ENCODE data around the gene HYOU1.
A peak's percentile ranks its signal among the peaks of the same experiment; 100 is the strongest.

HYOU1 gene

DNA sequence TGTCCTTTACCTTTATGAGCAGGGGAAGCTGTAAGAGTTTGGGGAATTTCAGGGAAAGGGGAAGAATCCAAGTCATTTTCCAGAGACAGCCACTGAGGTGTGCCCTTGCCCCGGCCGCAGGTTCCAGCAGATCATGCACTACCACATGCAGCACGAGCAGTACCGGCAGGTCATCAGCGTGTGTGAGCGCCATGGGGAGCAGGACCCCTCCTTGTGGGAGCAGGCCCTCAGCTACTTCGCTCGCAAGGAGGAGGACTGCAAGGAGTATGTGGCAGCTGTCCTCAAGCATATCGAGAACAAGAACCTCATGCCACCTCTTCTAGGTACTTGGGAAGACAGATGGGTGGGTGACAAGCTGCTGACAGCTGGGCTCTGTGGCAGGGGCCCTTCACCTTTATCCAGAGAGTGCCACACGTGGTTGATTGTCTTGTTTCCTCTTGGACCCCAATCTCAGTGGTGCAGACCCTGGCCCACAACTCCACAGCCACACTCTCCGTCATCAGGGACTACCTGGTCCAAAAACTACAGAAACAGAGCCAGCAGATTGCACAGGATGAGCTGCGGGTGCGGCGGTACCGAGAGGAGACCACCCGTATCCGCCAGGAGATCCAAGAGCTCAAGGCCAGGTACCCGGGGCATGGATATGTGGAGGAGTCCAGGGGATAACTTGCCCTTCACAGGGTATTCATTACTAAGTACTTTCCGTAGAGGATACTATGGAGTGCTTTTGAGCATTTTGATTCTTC lies 21.8 kb upstream of the HYOU1 start:
- Mint-ChIP-seq H3K27me3 (ENCODE audit: low read depth) (no peaks in the 10 kb centered on the region), H3K27ac (no peak overlapping the region), H3K36me3 (ENCODE audit: low read depth) (peaks cover 51% of the 10 kb centered on the region), H3K4me1 (no peaks in the 10 kb centered on the region), H3K9me3 (no peaks in the 10 kb centered on the region), H3K4me3 (no peak overlapping the region)
- TF ChIP-seq, protein P1, sequence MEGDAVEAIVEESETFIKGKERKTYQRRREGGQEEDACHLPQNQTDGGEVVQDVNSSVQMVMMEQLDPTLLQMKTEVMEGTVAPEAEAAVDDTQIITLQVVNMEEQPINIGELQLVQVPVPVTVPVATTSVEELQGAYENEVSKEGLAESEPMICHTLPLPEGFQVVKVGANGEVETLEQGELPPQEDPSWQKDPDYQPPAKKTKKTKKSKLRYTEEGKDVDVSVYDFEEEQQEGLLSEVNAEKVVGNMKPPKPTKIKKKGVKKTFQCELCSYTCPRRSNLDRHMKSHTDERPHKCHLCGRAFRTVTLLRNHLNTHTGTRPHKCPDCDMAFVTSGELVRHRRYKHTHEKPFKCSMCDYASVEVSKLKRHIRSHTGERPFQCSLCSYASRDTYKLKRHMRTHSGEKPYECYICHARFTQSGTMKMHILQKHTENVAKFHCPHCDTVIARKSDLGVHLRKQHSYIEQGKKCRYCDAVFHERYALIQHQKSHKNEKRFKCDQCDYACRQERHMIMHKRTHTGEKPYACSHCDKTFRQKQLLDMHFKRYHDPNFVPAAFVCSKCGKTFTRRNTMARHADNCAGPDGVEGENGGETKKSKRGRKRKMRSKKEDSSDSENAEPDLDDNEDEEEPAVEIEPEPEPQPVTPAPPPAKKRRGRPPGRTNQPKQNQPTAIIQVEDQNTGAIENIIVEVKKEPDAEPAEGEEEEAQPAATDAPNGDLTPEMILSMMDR (IDR thresholded peaks at IDR 0.05; ENCODE audit: unreplicated experiment in 3 of 3): no peak

DNA sequence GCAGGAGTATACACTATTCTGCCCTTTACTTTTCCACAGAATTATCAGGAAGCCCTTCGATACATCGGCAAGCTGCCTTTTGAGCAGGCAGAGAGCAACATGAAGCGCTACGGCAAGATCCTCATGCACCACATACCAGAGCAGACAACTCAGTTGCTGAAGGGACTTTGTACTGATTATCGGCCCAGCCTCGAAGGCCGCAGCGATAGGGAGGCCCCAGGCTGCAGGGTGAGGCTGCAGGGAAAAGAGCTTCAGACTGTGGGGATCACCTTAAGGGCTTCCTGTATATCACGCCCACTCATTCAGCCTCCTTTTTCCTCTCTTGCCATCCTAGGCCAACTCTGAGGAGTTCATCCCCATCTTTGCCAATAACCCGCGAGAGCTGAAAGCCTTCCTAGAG lies 20.8 kb upstream of the HYOU1 start:
- no peaks in the 10 kb centered on the region for H3K9me3 Mint-ChIP-seq
- no peaks in the 10 kb centered on the region for H3K4me1 Mint-ChIP-seq
- TF ChIP-seq, protein P1 (IDR thresholded peaks at IDR 0.05; ENCODE audit: unreplicated experiment in 3 of 3): no peak
- H3K36me3 Mint-ChIP-seq (ENCODE audit: low read depth): peaks cover 59% of the 10 kb centered on the region
- H3K4me3 Mint-ChIP-seq: no peak overlapping the region
- no peaks in the 10 kb centered on the region for H3K27me3 Mint-ChIP-seq (ENCODE audit: low read depth)
- H3K27ac Mint-ChIP-seq: no peak overlapping the region

DNA sequence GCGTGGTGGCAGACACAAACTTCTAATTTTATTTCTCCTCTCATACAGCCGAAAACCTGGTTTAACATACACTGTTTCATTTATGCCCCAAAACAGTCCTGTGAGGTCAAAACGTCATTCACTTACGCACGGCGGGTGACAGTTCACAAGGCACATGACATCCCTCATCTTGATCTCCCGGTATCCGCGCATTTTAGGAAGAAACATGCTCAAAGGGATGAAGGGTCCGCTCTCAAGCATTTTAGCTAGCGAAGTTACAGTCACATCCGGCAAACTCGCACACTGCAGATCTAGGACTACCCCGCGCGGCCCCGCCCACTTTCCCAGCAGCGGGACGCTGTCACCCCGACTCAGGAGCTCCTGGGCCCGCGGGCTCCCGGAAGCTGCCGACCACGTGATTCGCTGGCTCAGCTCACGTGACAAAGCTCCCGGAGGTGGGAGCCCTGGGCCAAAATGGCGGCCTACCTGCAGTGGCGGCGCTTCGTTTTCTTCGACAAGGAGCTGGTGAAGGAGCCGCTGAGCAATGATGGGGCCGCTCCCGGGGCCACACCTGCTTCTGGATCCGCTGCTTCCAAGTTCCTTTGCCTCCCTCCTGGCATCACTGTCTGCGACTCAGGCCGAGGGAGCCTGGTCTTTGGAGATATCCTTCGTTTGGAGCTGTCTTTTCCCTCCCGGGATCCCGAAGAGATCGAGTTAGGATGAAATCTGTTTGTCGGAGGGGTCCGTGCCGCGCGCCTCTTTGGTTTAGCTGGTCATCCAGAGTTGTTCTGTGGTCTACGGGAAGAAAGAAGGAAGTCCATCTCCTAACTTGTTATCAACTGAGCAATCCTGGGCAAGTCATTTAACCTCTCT lies 10.6 kb upstream of the HYOU1 start, which contains the start of gene VPS11:
Gene VPS11, plus strand, starts transcription at position 448 of the 852 bp plus-strand sequence. Its CDS starts 6 bp downstream, at position 454.
- TF ChIP-seq, protein P1 (IDR thresholded peaks at IDR 0.05; ENCODE audit: unreplicated experiment in 3 of 3): no peak
- Mint-ChIP-seq H3K4me3 (peak within 1 kb of the TSS; percentile 90 to 99 (median 99)), H3K9me3 (no peaks in the 10 kb centered on the region), H3K4me1 (peaks cover 25% of the 10 kb centered on the region), H3K27ac (peak within 1 kb of the TSS; percentile 77 to 95 (median 92)), H3K36me3 (ENCODE audit: low read depth) (peaks cover 22% of the 10 kb centered on the region), H3K27me3 (ENCODE audit: low read depth) (no peaks in the 10 kb centered on the region)

DNA sequence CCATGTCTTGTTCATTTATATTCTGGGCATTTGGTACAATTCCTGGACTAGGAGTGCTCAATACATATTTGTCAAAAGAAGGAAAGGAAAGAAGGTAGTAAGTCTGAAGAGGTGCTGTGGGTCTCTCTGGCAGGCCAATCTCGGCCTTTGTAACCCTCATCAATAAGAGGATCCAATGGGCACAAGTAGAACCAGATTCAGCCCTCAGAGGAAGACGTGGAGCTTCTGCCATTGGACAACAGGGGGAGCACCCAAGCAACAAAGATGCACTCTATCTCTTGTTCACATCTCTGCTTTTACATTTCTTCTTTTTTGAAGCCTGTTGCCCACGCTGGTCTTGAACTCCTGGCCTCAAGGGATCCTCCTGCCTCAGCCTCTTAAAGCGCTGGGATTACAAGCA lies 8.4 kb upstream of the HYOU1 start:
- Mint-ChIP-seq H3K36me3 (ENCODE audit: low read depth) (peaks cover 11% of the 10 kb centered on the region), H3K4me3 (peak overlapping the region; percentile 8 to 79 (median 74)), H3K27ac (no peak overlapping the region), H3K4me1 (peaks cover 30% of the 10 kb centered on the region), H3K9me3 (no peaks in the 10 kb centered on the region), H3K27me3 (ENCODE audit: low read depth) (no peaks in the 10 kb centered on the region)
- TF ChIP-seq, protein P1 (IDR thresholded peaks at IDR 0.05; ENCODE audit: unreplicated experiment in 3 of 3): peak in 1 of 3 experiments; percentile 27

DNA sequence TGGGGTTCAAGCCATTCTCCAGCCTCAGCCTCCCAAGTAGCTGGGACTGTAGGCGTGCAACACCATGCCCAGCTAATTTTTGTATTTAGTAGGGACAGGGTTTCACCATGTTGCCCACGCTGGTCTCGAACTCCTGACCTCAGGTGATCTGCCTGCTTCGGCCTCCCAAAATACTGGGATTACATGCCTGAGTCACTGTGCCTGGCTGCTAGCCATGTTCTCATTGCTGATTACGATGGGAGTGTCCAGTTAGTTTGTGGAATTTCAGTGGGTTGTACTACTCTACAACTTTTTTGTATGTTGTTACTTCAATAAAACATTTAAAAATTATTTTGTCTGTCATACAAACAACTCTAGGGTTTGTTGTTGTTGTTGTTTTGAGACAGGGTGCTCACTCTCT lies 5.8 kb upstream of the HYOU1 start:
- Mint-ChIP-seq H3K9me3 (no peaks in the 10 kb centered on the region), H3K4me3 (no peak overlapping the region), H3K27ac (no peak overlapping the region), H3K27me3 (ENCODE audit: low read depth) (no peaks in the 10 kb centered on the region), H3K4me1 (peaks cover 29% of the 10 kb centered on the region), H3K36me3 (ENCODE audit: low read depth) (no peaks in the 10 kb centered on the region)
- TF ChIP-seq, protein P1 (IDR thresholded peaks at IDR 0.05; ENCODE audit: unreplicated experiment in 3 of 3): no peak

Data from nephron (organoid).